Measurements from ENCODE around the gene CCDC17. TPM values are rescaled to one million over a fixed set of nuclear protein-coding genes. Genes with fewer than 3 reads are reported as not detected.

The CCDC17 gene
- 1 to 10 TPM; 1.1 to 1.2 TPM for total RNA-seq

- DNase-seq = no peak
- H3K27ac Mint-ChIP-seq = no peak within 1 kb of the TSS
- no peak within 1 kb of the TSS for H3K4me3 Mint-ChIP-seq
- peaks cover 14% of the 10 kb centered on the region for H3K36me3 Mint-ChIP-seq
- H3K27me3 Mint-ChIP-seq = no peaks in the 10 kb centered on the region
- no peaks in the 10 kb centered on the region for H3K4me1 Mint-ChIP-seq
- H3K9me3 Mint-ChIP-seq = no peaks in the 10 kb centered on the region
Measured at GRCh38 chr1:45623972-45624371, at the start of gene CCDC17. CCDC17 (minus strand) TSS chr1:45624054; CDS start chr1:45623909, 145 bp downstream.

DNA sequence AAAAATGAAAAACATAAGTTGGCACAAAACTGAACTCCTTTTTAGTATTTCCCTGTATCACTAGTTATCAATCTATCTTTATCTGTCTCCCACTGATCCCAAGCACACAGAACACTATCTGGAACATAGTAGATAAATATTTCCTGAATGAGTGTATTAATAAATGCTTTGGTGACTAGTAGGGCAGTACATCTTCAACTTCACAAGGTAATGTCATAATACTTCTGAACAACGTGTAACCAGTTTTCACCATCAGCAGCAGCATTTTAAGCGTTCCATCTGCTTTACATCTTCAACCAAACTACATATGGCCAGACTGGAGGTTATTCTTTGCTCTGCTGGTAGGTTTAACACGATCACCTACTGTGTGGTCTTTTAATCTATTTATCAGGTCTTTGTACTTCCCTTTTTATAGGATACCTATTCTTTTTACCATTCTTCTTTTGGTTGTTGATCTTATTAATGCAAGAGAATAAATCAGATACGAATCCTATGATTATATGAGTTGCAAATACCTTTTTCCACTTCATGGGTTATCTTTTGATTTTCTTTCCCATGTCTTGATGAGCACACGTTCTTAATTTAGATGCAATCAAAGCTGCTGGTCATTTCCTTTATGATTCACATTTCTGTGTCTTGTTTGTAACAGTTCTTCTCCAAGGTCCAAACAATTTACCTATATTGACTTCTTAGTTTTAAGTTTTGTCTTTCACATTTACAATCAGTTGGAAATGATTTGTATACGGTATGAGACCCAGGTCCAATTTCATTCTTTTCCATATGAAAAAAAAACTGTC, 46.2 kb upstream of the CCDC17 start:
- peaks cover 22% of the 10 kb centered on the region for H3K36me3 Mint-ChIP-seq
- no peaks in the 10 kb centered on the region for H3K9me3 Mint-ChIP-seq
- DNase-seq = no peak
- no peaks in the 10 kb centered on the region for H3K27me3 Mint-ChIP-seq
- no peak overlapping the region for H3K4me3 Mint-ChIP-seq
- peaks cover 44% of the 10 kb centered on the region for H3K4me1 Mint-ChIP-seq
- no peak overlapping the region for H3K27ac Mint-ChIP-seq

- peaks cover 40% of the 10 kb centered on the region for H3K4me1 Mint-ChIP-seq
- H3K27me3 Mint-ChIP-seq = no peaks in the 10 kb centered on the region
- no peaks in the 10 kb centered on the region for H3K9me3 Mint-ChIP-seq
- H3K27ac Mint-ChIP-seq = no peak overlapping the region
- no peak for DNase-seq
- no peak overlapping the region for H3K4me3 Mint-ChIP-seq
- peaks cover 25% of the 10 kb centered on the region for H3K36me3 Mint-ChIP-seq
Measured at GRCh38 chr1:45669379-45669778, 45.5 kb upstream of the CCDC17 start.

- Mint-ChIP-seq H3K9me3 (no peaks in the 10 kb centered on the region), H3K4me3 (no peak overlapping the region), H3K36me3 (peaks cover 25% of the 10 kb centered on the region), H3K27ac (no peak overlapping the region), H3K27me3 (no peaks in the 10 kb centered on the region), H3K4me1 (peaks cover 39% of the 10 kb centered on the region)
- no peak for DNase-seq
Measured at GRCh38 chr1:45668526-45668925, 44.7 kb upstream of the CCDC17 start.

GRCh38 chr1:45667321-45668111, 43.7 kb upstream of the CCDC17 start:
- Mint-ChIP-seq H3K4me1 (peaks cover 40% of the 10 kb centered on the region), H3K4me3 (no peak overlapping the region), H3K27ac (no peak overlapping the region)

GRCh38 chr1:45666836-45667235, 43.0 kb upstream of the CCDC17 start:
- no peaks in the 10 kb centered on the region for H3K9me3 Mint-ChIP-seq
- no peaks in the 10 kb centered on the region for H3K27me3 Mint-ChIP-seq
- H3K4me1 Mint-ChIP-seq = peaks cover 41% of the 10 kb centered on the region
- H3K36me3 Mint-ChIP-seq = peaks cover 21% of the 10 kb centered on the region
- H3K4me3 Mint-ChIP-seq = no peak overlapping the region
- DNase-seq = no peak
- no peak overlapping the region for H3K27ac Mint-ChIP-seq

More at GRCh38 chr1:45667321-45668111, 43.7 kb upstream of the CCDC17 start:
- no peak for DNase-seq
- Mint-ChIP-seq H3K36me3 (peaks cover 22% of the 10 kb centered on the region), H3K9me3 (no peaks in the 10 kb centered on the region), H3K27me3 (no peaks in the 10 kb centered on the region)

- no peak for DNase-seq
- Mint-ChIP-seq H3K9me3 (no peaks in the 10 kb centered on the region), H3K4me3 (no peak overlapping the region), H3K36me3 (peaks cover 17% of the 10 kb centered on the region), H3K27me3 (no peaks in the 10 kb centered on the region), H3K4me1 (peaks cover 11% of the 10 kb centered on the region), H3K27ac (no peak overlapping the region)
Measured at GRCh38 chr1:45660336-45660735, 36.5 kb upstream of the CCDC17 start.

DNA sequence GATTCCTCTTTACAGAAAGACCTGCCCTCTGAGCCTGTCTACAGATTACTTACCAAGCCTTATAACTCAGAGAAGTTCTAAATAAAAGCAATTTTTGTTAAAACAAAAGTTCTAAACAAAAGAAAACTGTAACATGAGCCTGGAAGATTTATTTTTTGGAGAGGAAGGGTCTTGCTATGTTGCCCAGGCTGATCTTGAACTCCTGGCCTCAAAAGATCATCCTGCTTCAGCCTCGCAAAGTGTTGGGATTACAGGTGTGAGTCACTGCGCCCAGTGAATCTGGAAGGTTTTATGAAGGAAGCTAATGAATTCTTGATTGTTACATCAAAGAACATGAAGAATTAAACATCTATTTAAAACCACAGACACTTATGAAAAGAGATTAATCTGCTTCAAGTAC, 35.4 kb upstream of the CCDC17 start:
- H3K9me3 Mint-ChIP-seq = no peaks in the 10 kb centered on the region
- no peak overlapping the region for H3K4me3 Mint-ChIP-seq
- no peaks in the 10 kb centered on the region for H3K27me3 Mint-ChIP-seq
- no peak overlapping the region for H3K27ac Mint-ChIP-seq
- H3K4me1 Mint-ChIP-seq = peaks cover 11% of the 10 kb centered on the region
- peaks cover 11% of the 10 kb centered on the region for H3K36me3 Mint-ChIP-seq
- no peak for DNase-seq

GRCh38 chr1:45658171-45658570, 34.3 kb upstream of the CCDC17 start:
- DNase-seq = no peak
- H3K27me3 Mint-ChIP-seq = no peaks in the 10 kb centered on the region
- no peak overlapping the region for H3K27ac Mint-ChIP-seq
- H3K36me3 Mint-ChIP-seq = peaks cover 10% of the 10 kb centered on the region
- peaks cover 9% of the 10 kb centered on the region for H3K4me1 Mint-ChIP-seq
- H3K4me3 Mint-ChIP-seq = no peak overlapping the region
- H3K9me3 Mint-ChIP-seq = no peaks in the 10 kb centered on the region

DNA sequence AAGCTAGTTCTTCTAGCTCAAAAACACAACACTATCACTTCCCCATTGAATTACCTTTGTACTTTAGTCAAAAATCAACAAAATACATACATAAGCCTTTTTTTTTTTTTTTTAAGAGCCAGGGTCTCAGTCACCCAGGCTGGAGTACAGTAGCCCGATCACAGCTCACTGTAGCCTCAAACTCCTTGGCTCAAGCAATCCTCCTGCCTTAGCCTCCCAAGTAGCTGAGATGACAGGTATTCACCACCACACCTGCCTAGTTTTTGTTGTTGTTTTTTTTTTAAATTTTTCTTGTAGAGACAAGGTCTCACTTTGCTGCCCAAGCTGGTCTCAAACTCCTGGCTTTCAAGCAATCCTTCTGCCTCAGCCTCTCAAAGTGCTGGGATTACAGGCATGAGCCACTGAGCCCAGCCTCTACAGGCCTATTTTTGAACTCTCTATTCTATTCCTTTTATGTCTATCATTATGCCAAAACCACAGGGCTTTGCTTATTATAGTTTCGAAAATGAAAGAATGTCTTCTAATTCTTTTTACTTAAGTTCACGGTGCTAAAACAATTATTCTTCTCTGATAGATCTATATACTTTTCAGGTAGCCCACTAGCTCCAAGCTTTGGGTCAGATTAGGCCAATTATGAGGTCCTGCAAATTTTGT, 32.8 kb upstream of the CCDC17 start:
- Mint-ChIP-seq H3K4me1 (no peaks in the 10 kb centered on the region), H3K36me3 (peaks cover 10% of the 10 kb centered on the region), H3K4me3 (no peak overlapping the region), H3K9me3 (no peaks in the 10 kb centered on the region), H3K27me3 (no peaks in the 10 kb centered on the region), H3K27ac (no peak overlapping the region)
- no peak for DNase-seq

GRCh38 chr1:45654540-45655280, 30.9 kb upstream of the CCDC17 start:
- Mint-ChIP-seq H3K9me3 (no peaks in the 10 kb centered on the region), H3K4me1 (no peaks in the 10 kb centered on the region), H3K27ac (no peak overlapping the region), H3K4me3 (no peak overlapping the region), H3K36me3 (peaks cover 12% of the 10 kb centered on the region), H3K27me3 (no peaks in the 10 kb centered on the region)
- DNase-seq = no peak

- no peaks in the 10 kb centered on the region for H3K4me1 Mint-ChIP-seq
- DNase-seq = no peak
- peaks cover 8% of the 10 kb centered on the region for H3K36me3 Mint-ChIP-seq
- no peaks in the 10 kb centered on the region for H3K9me3 Mint-ChIP-seq
- H3K27me3 Mint-ChIP-seq = no peaks in the 10 kb centered on the region
- H3K27ac Mint-ChIP-seq = no peak overlapping the region
- no peak overlapping the region for H3K4me3 Mint-ChIP-seq
Measured at GRCh38 chr1:45647248-45648021, 23.6 kb upstream of the CCDC17 start.

DNA sequence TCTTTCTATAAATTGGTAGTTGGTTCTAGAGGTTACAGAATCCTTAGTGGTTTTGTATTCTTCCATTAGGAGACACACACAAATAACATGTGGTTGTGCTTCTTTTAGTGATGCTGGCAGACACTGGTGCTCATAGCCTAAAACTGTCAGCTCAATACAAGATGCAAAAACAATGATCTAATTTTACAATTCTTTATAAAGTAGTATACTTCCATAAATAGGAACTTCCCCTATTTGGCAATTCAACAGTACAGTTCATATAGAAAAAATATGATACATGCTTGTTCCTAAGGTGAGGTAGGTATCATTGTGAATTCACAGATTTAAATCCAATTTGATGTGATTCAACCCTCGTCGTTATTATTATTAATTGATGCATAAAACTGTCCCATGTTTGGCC, 20.8 kb upstream of the CCDC17 start:
- Mint-ChIP-seq H3K36me3 (peaks cover 17% of the 10 kb centered on the region), H3K9me3 (no peaks in the 10 kb centered on the region), H3K4me3 (no peak overlapping the region), H3K27ac (no peak overlapping the region), H3K4me1 (no peaks in the 10 kb centered on the region), H3K27me3 (no peaks in the 10 kb centered on the region)
- DNase-seq = no peak

DNA sequence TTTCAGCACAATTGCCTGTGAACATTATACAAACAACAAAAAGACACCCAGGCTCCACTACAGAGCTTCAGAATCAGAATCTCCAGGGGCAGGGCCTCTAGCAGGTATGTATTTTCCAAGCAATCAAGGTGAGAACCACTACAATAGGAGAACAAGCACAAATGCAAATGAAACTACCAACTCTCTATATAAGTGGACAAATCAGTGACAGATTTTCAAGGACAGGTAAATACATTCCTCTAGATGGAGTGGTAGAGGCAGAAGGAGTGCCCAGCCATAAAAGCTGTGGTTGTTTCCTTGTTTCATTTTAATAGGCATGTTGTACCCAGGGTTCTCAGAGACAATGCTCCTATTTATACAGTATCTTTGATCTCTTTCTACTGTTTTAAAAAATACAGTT, 20.1 kb upstream of the CCDC17 start:
- Mint-ChIP-seq H3K27ac (no peak overlapping the region), H3K27me3 (no peaks in the 10 kb centered on the region), H3K4me3 (no peak overlapping the region), H3K9me3 (no peaks in the 10 kb centered on the region), H3K4me1 (no peaks in the 10 kb centered on the region), H3K36me3 (peaks cover 17% of the 10 kb centered on the region)
- DNase-seq = no peak

All from activated naive CD8-positive, alpha-beta T cell treated with anti-CD3 and anti-CD28 coated beads for 36 hours (primary cell).